HepG2 (cell line): ENCODE measurements around the gene PATL1. TPM values are rescaled to one million over a fixed set of nuclear protein-coding genes. Genes with fewer than 3 reads are reported as not detected.
A peak's percentile ranks its signal among the peaks of the same experiment; 100 is the strongest.

ENCODE experiments used
- BCLAF1 ChIP-seq: fragments of 450-650 bp; IDR thresholded peaks from 2 replicates; pipeline ENCODE4 v1.6.1; 2017; ENCODE audit warnings: mild to moderate bottlenecking
- DNMT3B ChIP-seq: conservative IDR thresholded peaks from 2 replicates; pipeline ENCODE4 v1.6.1; 2016; ENCODE audit warnings: missing biosample characterization, control low read depth
- ELF1 ChIP-seq: sonication (generic); formaldehyde crosslinking; IDR thresholded peaks from 2 replicates; pipeline ENCODE4 v1.4.0; 2020; ENCODE audit warnings: missing genetic modification reagents
- HOXA5 ChIP-seq: sonication (generic); formaldehyde crosslinking; IDR thresholded peaks from 2 replicates; pipeline ENCODE4 v1.4.0; 2020; ENCODE audit warnings: missing genetic modification reagents
- MBNL3 ChIP-seq: fragments of 250-450 bp; sonication (Bioruptor Pico); conservative IDR thresholded peaks from 2 replicates; pipeline ENCODE4 v1.8.0; 2022; ENCODE audit warnings: mild to moderate bottlenecking, inconsistent platforms
- MYC ChIP-seq: sonication (generic); formaldehyde crosslinking; IDR thresholded peaks from 2 replicates; pipeline ENCODE4 v1.9.0; 2021; ENCODE audit warnings: missing genetic modification reagents, borderline replicate concordance
- NCOA2 ChIP-seq: sonication (generic); formaldehyde crosslinking; IDR thresholded peaks from 2 replicates; pipeline ENCODE4 v1.8.0; 2022; ENCODE audit warnings: inconsistent platforms
- PAX8 ChIP-seq: sonication (generic); formaldehyde crosslinking; IDR thresholded peaks from 2 replicates; pipeline ENCODE4 v1.8.0; 2022; ENCODE audit warnings: mild to moderate bottlenecking, missing genetic modification reagents, borderline replicate concordance
- SRSF4 ChIP-seq: fragments of 200-400 bp; formaldehyde crosslinking; IDR thresholded peaks from one replicate; pipeline ENCODE4 v1.6.1; 2018; ENCODE audit warnings: mild to moderate bottlenecking, low read depth, low read length, moderate library complexity; ENCODE audit not compliant: poor library complexity, severe bottlenecking
- ZBTB21 ChIP-seq: sonication (generic); formaldehyde crosslinking; IDR thresholded peaks from 2 replicates; pipeline ENCODE4 v1.4.0; 2020; ENCODE audit warnings: missing genetic modification reagents
- ZBTB7B ChIP-seq: sonication (generic); formaldehyde crosslinking; IDR thresholded peaks from 2 replicates; pipeline ENCODE4 v1.4.0; 2020; ENCODE audit warnings: missing genetic modification reagents
- ZFP36L1 ChIP-seq: sonication (generic); formaldehyde crosslinking; IDR thresholded peaks from 2 replicates; pipeline ENCODE4 v1.8.0; 2022; ENCODE audit warnings: mild to moderate bottlenecking, missing genetic modification reagents, moderate library complexity
- ZFY ChIP-seq: sonication (generic); formaldehyde crosslinking; IDR thresholded peaks from 2 replicates; pipeline ENCODE4 v1.4.0; 2020; ENCODE audit warnings: missing genetic modification reagents
- ZMYM2 ChIP-seq: sonication (generic); formaldehyde crosslinking; IDR thresholded peaks from 2 replicates; pipeline ENCODE4 v1.8.0; 2022; ENCODE audit warnings: mild to moderate bottlenecking, missing genetic modification reagents
- ZNF256 ChIP-seq: sonication (generic); formaldehyde crosslinking; conservative IDR thresholded peaks from 2 replicates; pipeline ENCODE4 v1.4.0; 2020; ENCODE audit warnings: missing genetic modification reagents
- ZNF430 ChIP-seq: sonication (generic); formaldehyde crosslinking; IDR thresholded peaks from 2 replicates; pipeline ENCODE4 v1.9.0; 2021; ENCODE audit warnings: mild to moderate bottlenecking, missing genetic modification reagents
- ZNF501 ChIP-seq: sonication (generic); formaldehyde crosslinking; IDR thresholded peaks from 2 replicates; pipeline ENCODE4 v1.5.1; 2020; ENCODE audit warnings: mild to moderate bottlenecking, moderate library complexity, missing genetic modification reagents
- ZNF609 ChIP-seq: sonication (generic); formaldehyde crosslinking; IDR thresholded peaks from 2 replicates; pipeline ENCODE4 v1.4.0; 2020; ENCODE audit warnings: mild to moderate bottlenecking, missing genetic modification reagents, borderline replicate concordance
- ZNF644 ChIP-seq: IDR thresholded peaks from 2 replicates; pipeline ENCODE4 v1.6.1; 2016; ENCODE audit warnings: low read depth
- ZSCAN29 ChIP-seq: sonication (generic); formaldehyde crosslinking; conservative IDR thresholded peaks from 2 replicates; pipeline ENCODE4 v1.4.0; 2020; ENCODE audit warnings: mild to moderate bottlenecking, missing genetic modification reagents
- polyA plus RNA-seq, 8 experiments: library from polyadenylated mRNA; depleted of rRNA in 3 of 8; stranded (reverse) in 7 of 8; unstranded in 1 of 8; fragments of >200 nt; fragmentation: Illumina TruSeq in 4 of 8; extraction: Trizol in 4 of 8; gene quantifications; 2 replicates each; pipeline versions ENCODE4 v1.2.1 to v1.2.3, GENCODE V29; 2011 to 2016; ENCODE audit warnings: low read depth in 4 of 8, missing spikeins in 1 of 8, mixed read lengths in 1 of 8; ENCODE audit not compliant: insufficient read depth in 1 of 8
- total RNA-seq, 5 experiments: library from RNA; depleted of rRNA; stranded (reverse); fragments of >200 nt; fragmentation: Illumina TruSeq; extraction: Trizol; gene quantifications; 2 replicates each; pipeline ENCODE4 v1.2.3, GENCODE V29; 2016; ENCODE audit warnings: low read depth in 1 of 5
- TF ChIP-seq, protein P1 (sequence below): sonication (generic); formaldehyde crosslinking; IDR thresholded peaks from 2 replicates; pipeline ENCODE4 v1.4.0; 2020; ENCODE audit warnings: missing genetic modification reagents

PATL1 gene
- total and polyA plus RNA-seq, 2 of the 13 experiments (the other 11 are each of a cell fraction or from before 2014, with no cell fraction given): 12.9 to 26.8 TPM

DNA sequence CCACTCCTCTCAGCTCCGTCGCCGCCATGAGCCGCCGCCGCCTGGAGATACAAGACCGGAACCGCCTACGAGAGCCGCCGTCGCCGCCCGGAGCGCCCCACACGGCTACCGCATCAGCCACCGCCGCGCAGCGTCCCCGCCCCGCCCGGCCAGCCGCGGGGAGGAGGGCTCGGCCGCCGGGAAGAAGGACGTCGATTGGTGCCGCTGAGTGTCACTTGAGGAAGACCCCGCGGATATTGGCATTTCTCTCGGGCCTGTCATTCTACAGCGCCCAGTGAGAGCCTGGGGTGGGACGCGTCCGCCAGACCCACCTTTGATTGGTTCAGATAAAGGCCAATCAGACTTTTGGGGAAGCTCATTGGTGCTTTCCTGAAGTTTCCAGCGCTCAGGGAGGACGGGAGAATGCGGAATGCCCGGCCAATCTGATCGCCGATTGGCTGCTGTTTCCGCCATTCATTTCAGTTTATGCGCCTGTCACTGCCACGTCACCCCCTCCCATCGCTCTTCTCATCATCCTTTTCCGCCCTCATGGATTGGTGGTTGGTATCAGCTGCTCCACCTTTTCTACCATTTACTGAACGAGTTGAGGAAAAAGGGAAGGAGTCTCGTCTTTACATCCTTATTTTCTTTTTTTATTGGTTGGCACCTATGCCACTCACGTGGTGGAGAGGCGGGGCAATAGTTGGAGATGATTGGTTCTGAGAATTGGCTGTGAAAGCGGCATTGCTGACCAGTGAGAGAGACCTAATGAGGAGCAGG is 53.0 kb downstream of the PATL1 start, which contains the start of gene OSBP (continued):
- TF ChIP-seq, protein P1, sequence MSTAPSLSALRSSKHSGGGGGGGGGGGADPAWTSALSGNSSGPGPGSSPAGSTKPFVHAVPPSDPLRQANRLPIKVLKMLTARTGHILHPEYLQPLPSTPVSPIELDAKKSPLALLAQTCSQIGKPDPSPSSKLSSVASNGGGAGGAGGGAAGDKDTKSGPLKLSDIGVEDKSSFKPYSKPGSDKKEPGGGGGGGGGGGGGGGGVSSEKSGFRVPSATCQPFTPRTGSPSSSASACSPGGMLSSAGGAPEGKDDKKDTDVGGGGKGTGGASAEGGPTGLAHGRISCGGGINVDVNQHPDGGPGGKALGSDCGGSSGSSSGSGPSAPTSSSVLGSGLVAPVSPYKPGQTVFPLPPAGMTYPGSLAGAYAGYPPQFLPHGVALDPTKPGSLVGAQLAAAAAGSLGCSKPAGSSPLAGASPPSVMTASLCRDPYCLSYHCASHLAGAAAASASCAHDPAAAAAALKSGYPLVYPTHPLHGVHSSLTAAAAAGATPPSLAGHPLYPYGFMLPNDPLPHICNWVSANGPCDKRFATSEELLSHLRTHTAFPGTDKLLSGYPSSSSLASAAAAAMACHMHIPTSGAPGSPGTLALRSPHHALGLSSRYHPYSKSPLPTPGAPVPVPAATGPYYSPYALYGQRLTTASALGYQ: no peak
- TF ChIP-seq ZBTB21 (CRISPR knock-in tag) (0 out of 2 replicates have a peak, but pooled peaks have one; percentile 41), PAX8 (CRISPR knock-in tag) (peak; percentile 54; the same call in 1 of the 2 replicates), SRSF4 (no peak), ELF1 (CRISPR knock-in tag) (peak; percentile 70), ZNF609 (CRISPR knock-in tag) (no peak), ZNF256 (no peak), ZFP36L1 (CRISPR knock-in tag) (0 out of 2 replicates have a peak, but pooled peaks have one; percentile 36), ZNF644 (CRISPR knock-in tag) (no peak), HOXA5 (CRISPR knock-in tag) (0 out of 2 replicates have a peak, but pooled peaks have one; percentile 23), MBNL3 (CRISPR knock-in tag) (no peak), ZSCAN29 (no peak), DNMT3B (CRISPR knock-in tag) (0 out of 2 replicates have a peak, but pooled peaks have one; percentile 17), ZBTB7B (CRISPR knock-in tag) (no peak), ZMYM2 (CRISPR knock-in tag) (no peak), NCOA2 (CRISPR knock-in tag) (no peak; the same call in 1 of the 2 replicates), ZFY (CRISPR knock-in tag) (peak; percentile 76; the same call in 1 of the 2 replicates), BCLAF1 (no peak), ZNF501 (CRISPR knock-in tag) (peak; percentile 88), ZNF430 (CRISPR knock-in tag) (no peak; the same call in 1 of the 2 replicates), MYC (peak; percentile 50; the same call in 1 of the 2 replicates)
